Aorta (tissue), 5 donors: ENCODE data around the gene INPP4B. TPM values are rescaled to one million over a fixed set of nuclear protein-coding genes. Genes with fewer than 3 reads are reported as not detected.
A peak's percentile ranks its signal among the peaks of the same experiment; 100 is the strongest.

Experiments used
- ATAC-seq: fragments of 200-7000 bp; cut with Tn5 transposase; one replicate; pipeline ENCODE4 v1.9.1; 2022; ENCODE audit warnings: moderate library complexity; ENCODE audit not compliant: low FRiP score
- DNase-seq, 2 donors: peaks; one replicate each; pipeline ENCODE4 v3.0.0-alpha.2; 2020
- H3K27ac ChIP-seq, 2 donors: one replicate each; pipeline ENCODE4 v1.5.1; 2013; ENCODE audit warnings: low read length in 2 of 2, mild to moderate bottlenecking in 2 of 2, moderate library complexity in 2 of 2, control low read depth in 1 of 2, inconsistent platforms in 1 of 2, low read depth in 1 of 2
- H3K27me3 ChIP-seq, 2 donors: one replicate each; pipeline ENCODE4 v1.6.1; 2013; ENCODE audit warnings: control low read depth in 1 of 2, low read length in 1 of 2, mild to moderate bottlenecking in 1 of 2, moderate library complexity in 1 of 2; ENCODE audit not compliant: insufficient read depth in 2 of 2, control insufficient read depth in 1 of 2
- H3K36me3 ChIP-seq, 2 donors: one replicate each; pipeline ENCODE4 v1.6.1; 2013; ENCODE audit warnings: control low read depth in 1 of 2, low read length in 1 of 2, mild to moderate bottlenecking in 1 of 2; ENCODE audit not compliant: insufficient read depth in 2 of 2, control insufficient read depth in 1 of 2
- H3K4me1 ChIP-seq, 2 donors: one replicate each; pipeline ENCODE4 v1.6.1; 2013; ENCODE audit warnings: low read length in 2 of 2, control low read depth in 1 of 2, mild to moderate bottlenecking in 1 of 2, moderate library complexity in 1 of 2; ENCODE audit not compliant: insufficient read depth in 2 of 2, control insufficient read depth in 1 of 2
- H3K4me3 ChIP-seq, 2 donors: one replicate each; pipeline ENCODE4 v1.5.1; 2013; ENCODE audit warnings: low read length in 2 of 2, control low read depth in 1 of 2, mild to moderate bottlenecking in 1 of 2
- H3K9me3 ChIP-seq: one replicate; pipeline ENCODE4 v1.6.1; 2013; ENCODE audit warnings: mild to moderate bottlenecking, low read length; ENCODE audit not compliant: control insufficient read depth
- WGBS, 2 donors: extraction: QIAGEN DNeasy Blood & Tissue Kit; methylation state at CpG; one replicate each; pipeline ENCODE4 v1.1.7; 2013; 5-methylcytosine and 5-hydroxymethylcytosine counted together
- intact Hi-C, 2 donors: fragments of 100-400 bp; cut with DNase I; formaldehyde crosslinking; loops; one replicate each; pipeline versions ENCODE4 v1.14.2 to v1.15.0; 2022
- polyA plus RNA-seq, 2 donors: library from polyadenylated mRNA; stranded (reverse); fragments of 200-250 nt; gene quantifications; one replicate each; pipeline ENCODE4 v1.2.3, GENCODE V29; 2013
- total RNA-seq, 2 donors: library from RNA; stranded (reverse); fragmentation: NEBNext Ultra II Directional; extraction: Animal tissue kit (Norgen Biotek cat#: 25700); gene quantifications; one replicate each; pipeline ENCODE4 v1.2.1, GENCODE V29; 2021
- donor health status: healthy with polysubstance abuse.
- donor health status: Bipolar disorder and iron deficiency.
- donor health status: DM: no; HTN: no; CAD: no.
- donor health status: DM: no; HTN: no; CAD: no.
- donor health status: DM: yes; HTN: yes; CAD: no.

The INPP4B gene
- total and polyA plus RNA-seq, 4 donors: 3.3 to 36.8 (median 20.7) TPM

GRCh38 chr4:142339053-142339452, 507.0 kb downstream of the INPP4B start:
- Histone ChIP-seq H3K36me3 (no peaks in the 10 kb centered on the region), H3K4me3 (no peak overlapping the region), H3K4me1 (no peaks in the 10 kb centered on the region), H3K27me3 (no peaks in the 10 kb centered on the region), H3K9me3 (no peaks in the 10 kb centered on the region), H3K27ac (no peak overlapping the region)
- ATAC-seq (no peak), DNase-seq (no peak)
- 94 to 98% methylated on average over 1 of the region's 1 CpG for WGBS, 2 donors
- intact Hi-C loops: no loop called here

- Histone ChIP-seq H3K4me1 (no peaks in the 10 kb centered on the region), H3K27me3 (no peaks in the 10 kb centered on the region), H3K36me3 (no peaks in the 10 kb centered on the region), H3K9me3 (no peaks in the 10 kb centered on the region), H3K4me3 (no peak overlapping the region), H3K27ac (no peak overlapping the region)
- 93 to 94% methylated on average over 12 of the region's 12 CpGs for WGBS, 2 donors
- intact Hi-C loops: no loop called here
- no peak for DNase-seq
- no peak for ATAC-seq
Observed at GRCh38 chr4:142336251-142336934, 509.7 kb downstream of the INPP4B start.

- Histone ChIP-seq H3K4me1 (no peaks in the 10 kb centered on the region), H3K27me3 (no peaks in the 10 kb centered on the region), H3K9me3 (no peaks in the 10 kb centered on the region), H3K4me3 (no peak overlapping the region), H3K27ac (no peak overlapping the region), H3K36me3 (no peaks in the 10 kb centered on the region)
- intact Hi-C loops: no loop called here
- no peak for DNase-seq
- no peak for ATAC-seq
Observed at GRCh38 chr4:142334931-142335330, 511.2 kb downstream of the INPP4B start.

- DNase-seq (no peak), ATAC-seq (no peak)
- 84 to 88% methylated on average over 1 of the region's 1 CpG for WGBS, 2 donors
- Histone ChIP-seq H3K27ac (no peak overlapping the region), H3K36me3 (no peaks in the 10 kb centered on the region), H3K4me3 (no peak overlapping the region), H3K9me3 (no peaks in the 10 kb centered on the region), H3K27me3 (no peaks in the 10 kb centered on the region), H3K4me1 (peaks cover 0 to 2% of the 10 kb centered on the region in 2 donors)
- intact Hi-C loops: no loop called here
Observed at GRCh38 chr4:142331646-142332045, 514.5 kb downstream of the INPP4B start.

- no peak overlapping the region for H3K4me3 ChIP-seq
- peak; percentile 53 for ATAC-seq
- WGBS, 2 donors: 85 to 87% methylated on average over 4 of the region's 4 CpGs
- peaks cover 0 to 2% of the 10 kb centered on the region in 2 donors for H3K4me1 ChIP-seq
- no peaks in the 10 kb centered on the region for H3K27me3 ChIP-seq
- no peaks in the 10 kb centered on the region for H3K36me3 ChIP-seq
- no peaks in the 10 kb centered on the region for H3K9me3 ChIP-seq
- no peak for DNase-seq
- no peak overlapping the region for H3K27ac ChIP-seq
- intact Hi-C loops: no loop called here
Observed at GRCh38 chr4:142331132-142331531, 515.0 kb downstream of the INPP4B start.

GRCh38 chr4:142330311-142330710, 515.8 kb downstream of the INPP4B start:
- 93 to 95% methylated on average over 5 of the region's 5 CpGs for WGBS, 2 donors
- DNase-seq (no peak), ATAC-seq (no peak)
- no peak overlapping the region for H3K27ac ChIP-seq
- intact Hi-C loops: no loop called here
- no peaks in the 10 kb centered on the region for H3K9me3 ChIP-seq
- H3K36me3 ChIP-seq: no peaks in the 10 kb centered on the region
- H3K4me3 ChIP-seq: no peak overlapping the region
- H3K4me1 ChIP-seq: peaks cover 0 to 2% of the 10 kb centered on the region in 2 donors
- no peaks in the 10 kb centered on the region for H3K27me3 ChIP-seq

- Histone ChIP-seq H3K27ac (no peak overlapping the region), H3K27me3 (no peaks in the 10 kb centered on the region), H3K4me3 (no peak overlapping the region), H3K9me3 (no peaks in the 10 kb centered on the region), H3K4me1 (peaks cover 0 to 2% of the 10 kb centered on the region in 2 donors), H3K36me3 (no peaks in the 10 kb centered on the region)
- ATAC-seq (no peak), DNase-seq (no peak)
- WGBS, 2 donors: 44 to 56% methylated on average over 1 of the region's 1 CpG
- intact Hi-C loops: no loop called here
Observed at GRCh38 chr4:142329313-142329712, 516.8 kb downstream of the INPP4B start.

- H3K36me3 ChIP-seq: no peaks in the 10 kb centered on the region
- H3K27me3 ChIP-seq: no peaks in the 10 kb centered on the region
- no peak for ATAC-seq
- H3K27ac ChIP-seq: no peak overlapping the region
- H3K4me3 ChIP-seq: no peak overlapping the region
- peaks cover 0 to 2% of the 10 kb centered on the region in 2 donors for H3K4me1 ChIP-seq
- DNase-seq: no peak
- intact Hi-C loops: no loop called here
- H3K9me3 ChIP-seq: no peaks in the 10 kb centered on the region
- WGBS, 2 donors: 95 to 98% methylated on average over 4 of the region's 4 CpGs
Observed at GRCh38 chr4:142326181-142326580, 519.9 kb downstream of the INPP4B start.

GRCh38 chr4:142324572-142324971, 521.5 kb downstream of the INPP4B start:
- Histone ChIP-seq H3K4me1 (peaks cover 0 to 2% of the 10 kb centered on the region in 2 donors), H3K27me3 (no peaks in the 10 kb centered on the region), H3K36me3 (no peaks in the 10 kb centered on the region), H3K27ac (no peak overlapping the region), H3K4me3 (no peak overlapping the region), H3K9me3 (no peaks in the 10 kb centered on the region)
- intact Hi-C loops: no loop called here
- DNase-seq: no peak
- no peak for ATAC-seq
- WGBS, 2 donors: 71 to 86% methylated on average over 1 of the region's 1 CpG
